Liver (tissue), 9 donors: ENCODE data around the gene ITM2C. TPM values are rescaled to one million over a fixed set of nuclear protein-coding genes. Genes with fewer than 3 reads are reported as not detected.
A peak's percentile ranks its signal among the peaks of the same experiment; 100 is the strongest.

Source experiments
- DNase-seq: peaks from one replicate; pipeline ENCODE4 v3.0.0-alpha.2; 2017; ENCODE audit warnings: low spot score
- H3K27ac ChIP-seq, 2 donors: one replicate each; pipeline ENCODE4 v1.7.0; 2013; ENCODE audit warnings: inconsistent platforms in 2 of 2, low read length in 2 of 2, control low read depth in 1 of 2, low read depth in 1 of 2, mild to moderate bottlenecking in 1 of 2
- H3K27me3 ChIP-seq, 4 donors: one replicate each; pipeline versions ENCODE4 v1.6.1 to v1.7.0; 2013; ENCODE audit warnings: low read length in 3 of 4, inconsistent platforms in 1 of 4, mild to moderate bottlenecking in 1 of 4, moderate library complexity in 1 of 4; ENCODE audit not compliant: control insufficient read depth in 4 of 4, insufficient read depth in 4 of 4
- H3K36me3 ChIP-seq, 4 donors: one replicate each; pipeline versions ENCODE4 v1.6.1 to v1.7.0; 2013; ENCODE audit warnings: low read length in 3 of 4, mild to moderate bottlenecking in 3 of 4, low read depth in 1 of 4, moderate library complexity in 1 of 4; ENCODE audit not compliant: control insufficient read depth in 4 of 4, insufficient read depth in 3 of 4
- H3K4me1 ChIP-seq, 4 donors: one replicate each; pipeline versions ENCODE4 v1.6.1 to v1.7.0; 2013; ENCODE audit warnings: low read length in 3 of 4, mild to moderate bottlenecking in 3 of 4, moderate library complexity in 1 of 4; ENCODE audit not compliant: control insufficient read depth in 4 of 4, insufficient read depth in 4 of 4
- H3K4me3 ChIP-seq, 3 donors: one replicate each; pipeline versions ENCODE4 v1.6.1 to v1.7.0; 2013; ENCODE audit warnings: low read length in 3 of 3, control low read depth in 1 of 3, low read depth in 1 of 3, mild to moderate bottlenecking in 1 of 3
- H3K9ac ChIP-seq, 2 donors: one replicate each; pipeline ENCODE4 v1.7.0; 2013; ENCODE audit warnings: low read length in 2 of 2, mild to moderate bottlenecking in 2 of 2, moderate library complexity in 2 of 2, control low read depth in 1 of 2, low read depth in 1 of 2
- H3K9me3 ChIP-seq, 4 donors: one replicate each; pipeline versions ENCODE4 v1.6.1 to v1.7.0; 2013; ENCODE audit warnings: low read length in 3 of 4; ENCODE audit not compliant: control insufficient read depth in 4 of 4
- EGR1 ChIP-seq, 2 donors: IDR thresholded peaks; 2 replicates each; pipeline ENCODE4 v1.6.1; 2016 to 2018; ENCODE audit warnings: antibody characterized with exemption in 2 of 2, low read depth in 2 of 2
- FOXA1 ChIP-seq: IDR thresholded peaks from 2 replicates; pipeline ENCODE4 v1.6.1; 2016; ENCODE audit warnings: antibody characterized with exemption
- HNF4A ChIP-seq, 2 donors: conservative IDR thresholded peaks; 2 replicates each; pipeline ENCODE4 v1.6.1; 2016; ENCODE audit warnings: antibody characterized with exemption in 2 of 2, mild to moderate bottlenecking in 2 of 2
- HNF4G ChIP-seq: IDR thresholded peaks from 2 replicates; pipeline ENCODE4 v1.6.1; 2016; ENCODE audit warnings: antibody characterized with exemption
- RAD21 ChIP-seq, 2 donors: IDR thresholded peaks; 2 replicates each; pipeline ENCODE4 v1.6.1; 2016; ENCODE audit warnings: antibody characterized with exemption in 2 of 2, mild to moderate bottlenecking in 2 of 2
- RXRA ChIP-seq, 2 donors: IDR thresholded peaks; 2 replicates each; pipeline ENCODE4 v1.6.1; 2017 to 2018; ENCODE audit warnings: antibody characterized with exemption in 2 of 2, mild to moderate bottlenecking in 1 of 2
- TAF1 ChIP-seq: conservative IDR thresholded peaks from 2 replicates; pipeline ENCODE4 v1.6.1; 2016; ENCODE audit warnings: antibody characterized with exemption, mild to moderate bottlenecking
- YY1 ChIP-seq: IDR thresholded peaks from 2 replicates; pipeline ENCODE4 v1.6.1; 2016; ENCODE audit warnings: antibody characterized with exemption, mild to moderate bottlenecking
- WGBS: extraction: QIAGEN DNeasy Blood & Tissue Kit; methylation state at CpG from one replicate; pipeline ENCODE4 v1.1.7; 2013; 5-methylcytosine and 5-hydroxymethylcytosine counted together
- polyA plus RNA-seq, 2 donors: library from polyadenylated mRNA; stranded (reverse) in 1 of 2; unstranded in 1 of 2; fragments of 200-250 nt in 1 of 2; fragments of >200 nt in 1 of 2; fragmentation: Nextera tagmentation in 1 of 2; extraction: Ambion mirVana in 1 of 2; gene quantifications; one replicate each; pipeline versions ENCODE4 v1.2.1 to v1.2.3, GENCODE V29; 2013 to 2015
- total RNA-seq, 2 donors: library from RNA; depleted of rRNA; stranded (reverse); fragments of >200 nt; gene quantifications; one replicate each; pipeline ENCODE4 v1.2.3, GENCODE V29; 2014
- TF ChIP-seq, protein P1 (sequence below): IDR thresholded peaks from 2 replicates; pipeline ENCODE4 v1.6.1; 2016; ENCODE audit warnings: antibody characterized with exemption
- TF ChIP-seq, protein P2 (sequence below): IDR thresholded peaks from 2 replicates; pipeline ENCODE4 v1.6.1; 2016; ENCODE audit warnings: antibody characterized with exemption
- TF ChIP-seq, protein P3 (sequence below): fragments of 150-350 bp; IDR thresholded peaks from 2 replicates; pipeline ENCODE4 v1.5.1; 2017; ENCODE audit warnings: improper control_type of control experiment, low read depth, low read length; ENCODE audit not compliant: missing input control
- TF ChIP-seq, protein P4 (sequence below): IDR thresholded peaks from 2 replicates; pipeline ENCODE4 v1.6.1; 2016; ENCODE audit warnings: antibody characterized with exemption, mild to moderate bottlenecking
- donor health status: healthy.
- donor health status: healthy.
- donor health status: healthy.
- donor health status: healthy.
- donor health status: healthy.

ITM2C gene
- total and polyA plus RNA-seq, 4 donors = 13.6 to 45.2 (median 27.6) TPM

DNA sequence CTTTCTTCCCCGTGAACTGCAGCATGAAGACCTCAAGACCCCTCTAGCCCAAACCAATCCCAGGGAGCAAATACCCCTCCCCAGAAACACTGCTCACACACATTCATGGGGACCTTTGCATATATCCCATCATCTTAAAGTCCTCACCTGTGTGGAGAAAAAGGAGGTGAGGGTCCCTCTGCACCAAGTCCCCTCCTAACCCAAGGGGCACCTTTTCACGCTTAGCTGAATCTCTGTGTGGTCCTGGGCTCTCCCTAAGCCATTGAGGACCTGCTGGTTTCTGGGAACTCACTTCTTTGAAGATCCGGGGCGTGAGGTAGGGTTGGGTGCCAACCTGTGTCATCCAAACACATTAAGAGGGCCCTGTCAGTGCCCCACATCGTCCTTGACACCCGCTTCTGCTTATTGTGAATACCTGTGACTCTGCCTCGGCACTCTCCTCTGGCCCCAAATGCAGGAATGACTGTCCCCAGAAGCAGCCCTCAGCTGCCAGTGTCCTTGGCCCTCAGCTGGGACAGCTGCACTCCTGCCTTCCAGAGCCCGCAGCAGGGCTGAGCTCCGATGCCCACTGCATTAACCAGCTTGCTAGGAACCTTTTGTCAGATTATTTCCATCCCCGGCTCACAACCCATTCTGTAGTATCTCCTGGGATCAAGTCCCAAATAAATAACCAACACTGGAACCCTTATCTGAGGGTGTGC lies 41.3 kb upstream of the ITM2C start:
- Histone ChIP-seq H3K27me3 (peaks cover 0 to 9% (median 3%) of the 10 kb centered on the region in 4 donors), H3K36me3 (peaks cover 0 to 11% (median 9%) of the 10 kb centered on the region in 4 donors), H3K9ac (no peak overlapping the region), H3K4me3 (no peak overlapping the region), H3K4me1 (peaks cover 2 to 10% (median 5%) of the 10 kb centered on the region in 4 donors), H3K27ac (no peak overlapping the region), H3K9me3 (no peaks in the 10 kb centered on the region)
- DNase-seq = no peak
- TF ChIP-seq, protein P1, sequence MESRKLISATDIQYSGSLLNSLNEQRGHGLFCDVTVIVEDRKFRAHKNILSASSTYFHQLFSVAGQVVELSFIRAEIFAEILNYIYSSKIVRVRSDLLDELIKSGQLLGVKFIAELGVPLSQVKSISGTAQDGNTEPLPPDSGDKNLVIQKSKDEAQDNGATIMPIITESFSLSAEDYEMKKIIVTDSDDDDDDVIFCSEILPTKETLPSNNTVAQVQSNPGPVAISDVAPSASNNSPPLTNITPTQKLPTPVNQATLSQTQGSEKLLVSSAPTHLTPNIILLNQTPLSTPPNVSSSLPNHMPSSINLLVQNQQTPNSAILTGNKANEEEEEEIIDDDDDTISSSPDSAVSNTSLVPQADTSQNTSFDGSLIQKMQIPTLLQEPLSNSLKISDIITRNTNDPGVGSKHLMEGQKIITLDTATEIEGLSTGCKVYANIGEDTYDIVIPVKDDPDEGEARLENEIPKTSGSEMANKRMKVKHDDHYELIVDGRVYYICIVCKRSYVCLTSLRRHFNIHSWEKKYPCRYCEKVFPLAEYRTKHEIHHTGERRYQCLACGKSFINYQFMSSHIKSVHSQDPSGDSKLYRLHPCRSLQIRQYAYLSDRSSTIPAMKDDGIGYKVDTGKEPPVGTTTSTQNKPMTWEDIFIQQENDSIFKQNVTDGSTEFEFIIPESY = no peak
- TF ChIP-seq RAD21 (IDR thresholded peaks at IDR 0.05) (no peak), HNF4G (no peak), FOXA1 (no peak), RXRA (IDR thresholded peaks at IDR 0.05) (no peak), TAF1 (no peak), EGR1 (IDR thresholded peaks at IDR 0.05; ENCODE audit: low read depth in 2 of 2) (no peak), HNF4A (conservative IDR thresholded peaks at IDR 0.05) (no peak)
- TF ChIP-seq, protein P2, sequence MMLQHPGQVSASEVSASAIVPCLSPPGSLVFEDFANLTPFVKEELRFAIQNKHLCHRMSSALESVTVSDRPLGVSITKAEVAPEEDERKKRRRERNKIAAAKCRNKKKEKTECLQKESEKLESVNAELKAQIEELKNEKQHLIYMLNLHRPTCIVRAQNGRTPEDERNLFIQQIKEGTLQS = no peak
- 73% methylated on average over 10 of the region's 10 CpGs for WGBS

DNA sequence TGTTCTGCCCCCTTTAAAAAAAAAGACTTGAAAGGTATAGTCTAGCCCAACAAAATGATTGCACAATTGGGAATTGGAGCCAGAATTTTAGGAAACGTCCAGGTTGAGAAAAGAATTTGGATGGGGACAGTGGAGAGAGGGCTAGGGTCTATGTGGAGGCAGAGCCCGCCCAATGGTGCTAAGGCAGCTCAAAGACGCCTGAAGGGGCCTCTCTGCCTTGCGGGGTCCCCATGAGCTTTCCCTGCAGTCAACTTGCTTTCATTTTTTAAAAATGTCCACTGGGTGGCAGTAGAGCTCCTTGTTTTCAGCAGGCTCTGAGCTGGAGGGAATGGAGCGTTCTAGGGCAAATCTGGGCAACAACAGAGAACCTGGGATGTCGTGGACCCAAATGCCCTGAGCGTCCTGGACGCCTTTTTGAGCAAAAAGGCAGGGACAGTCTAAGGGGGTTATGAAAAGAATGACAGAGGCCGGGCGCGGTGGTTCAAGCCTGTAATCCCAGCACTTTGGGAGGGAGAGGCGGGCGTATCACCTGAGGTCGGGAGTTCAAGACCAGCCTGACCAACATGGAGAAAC lies 40.2 kb upstream of the ITM2C start:
- Histone ChIP-seq H3K4me1 (peaks cover 2 to 10% (median 7%) of the 10 kb centered on the region in 4 donors), H3K36me3 (peaks cover 0 to 5% (median 2%) of the 10 kb centered on the region in 4 donors), H3K27ac (no peak overlapping the region), H3K27me3 (peaks cover 0 to 12% (median 3%) of the 10 kb centered on the region in 4 donors), H3K4me3 (peak overlapping the region; percentile 54 to 67 (median 65)), H3K9ac (peak overlapping the region in 1 of 2 donors; percentile 50), H3K9me3 (no peaks in the 10 kb centered on the region)
- TF ChIP-seq, protein P3, sequence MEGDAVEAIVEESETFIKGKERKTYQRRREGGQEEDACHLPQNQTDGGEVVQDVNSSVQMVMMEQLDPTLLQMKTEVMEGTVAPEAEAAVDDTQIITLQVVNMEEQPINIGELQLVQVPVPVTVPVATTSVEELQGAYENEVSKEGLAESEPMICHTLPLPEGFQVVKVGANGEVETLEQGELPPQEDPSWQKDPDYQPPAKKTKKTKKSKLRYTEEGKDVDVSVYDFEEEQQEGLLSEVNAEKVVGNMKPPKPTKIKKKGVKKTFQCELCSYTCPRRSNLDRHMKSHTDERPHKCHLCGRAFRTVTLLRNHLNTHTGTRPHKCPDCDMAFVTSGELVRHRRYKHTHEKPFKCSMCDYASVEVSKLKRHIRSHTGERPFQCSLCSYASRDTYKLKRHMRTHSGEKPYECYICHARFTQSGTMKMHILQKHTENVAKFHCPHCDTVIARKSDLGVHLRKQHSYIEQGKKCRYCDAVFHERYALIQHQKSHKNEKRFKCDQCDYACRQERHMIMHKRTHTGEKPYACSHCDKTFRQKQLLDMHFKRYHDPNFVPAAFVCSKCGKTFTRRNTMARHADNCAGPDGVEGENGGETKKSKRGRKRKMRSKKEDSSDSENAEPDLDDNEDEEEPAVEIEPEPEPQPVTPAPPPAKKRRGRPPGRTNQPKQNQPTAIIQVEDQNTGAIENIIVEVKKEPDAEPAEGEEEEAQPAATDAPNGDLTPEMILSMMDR = peak; percentile 64
- TF ChIP-seq, protein P4, sequence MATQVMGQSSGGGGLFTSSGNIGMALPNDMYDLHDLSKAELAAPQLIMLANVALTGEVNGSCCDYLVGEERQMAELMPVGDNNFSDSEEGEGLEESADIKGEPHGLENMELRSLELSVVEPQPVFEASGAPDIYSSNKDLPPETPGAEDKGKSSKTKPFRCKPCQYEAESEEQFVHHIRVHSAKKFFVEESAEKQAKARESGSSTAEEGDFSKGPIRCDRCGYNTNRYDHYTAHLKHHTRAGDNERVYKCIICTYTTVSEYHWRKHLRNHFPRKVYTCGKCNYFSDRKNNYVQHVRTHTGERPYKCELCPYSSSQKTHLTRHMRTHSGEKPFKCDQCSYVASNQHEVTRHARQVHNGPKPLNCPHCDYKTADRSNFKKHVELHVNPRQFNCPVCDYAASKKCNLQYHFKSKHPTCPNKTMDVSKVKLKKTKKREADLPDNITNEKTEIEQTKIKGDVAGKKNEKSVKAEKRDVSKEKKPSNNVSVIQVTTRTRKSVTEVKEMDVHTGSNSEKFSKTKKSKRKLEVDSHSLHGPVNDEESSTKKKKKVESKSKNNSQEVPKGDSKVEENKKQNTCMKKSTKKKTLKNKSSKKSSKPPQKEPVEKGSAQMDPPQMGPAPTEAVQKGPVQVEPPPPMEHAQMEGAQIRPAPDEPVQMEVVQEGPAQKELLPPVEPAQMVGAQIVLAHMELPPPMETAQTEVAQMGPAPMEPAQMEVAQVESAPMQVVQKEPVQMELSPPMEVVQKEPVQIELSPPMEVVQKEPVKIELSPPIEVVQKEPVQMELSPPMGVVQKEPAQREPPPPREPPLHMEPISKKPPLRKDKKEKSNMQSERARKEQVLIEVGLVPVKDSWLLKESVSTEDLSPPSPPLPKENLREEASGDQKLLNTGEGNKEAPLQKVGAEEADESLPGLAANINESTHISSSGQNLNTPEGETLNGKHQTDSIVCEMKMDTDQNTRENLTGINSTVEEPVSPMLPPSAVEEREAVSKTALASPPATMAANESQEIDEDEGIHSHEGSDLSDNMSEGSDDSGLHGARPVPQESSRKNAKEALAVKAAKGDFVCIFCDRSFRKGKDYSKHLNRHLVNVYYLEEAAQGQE = no peak
- TF ChIP-seq RAD21 (IDR thresholded peaks at IDR 0.05) (peak; percentile 86 to 88), YY1 (no peak)
- TF ChIP-seq, protein P1 = no peak
- DNase-seq = no peak
- WGBS = 22% methylated on average over 14 of the region's 14 CpGs
